ENCODE data around the gene C10orf67.

The C10orf67 gene

GRCh38 chr10:23195846-23196600, 148.6 kb downstream of the C10orf67 start:
- no peak for DNase-seq

GRCh38 chr10:23194966-23195845, 149.4 kb downstream of the C10orf67 start:
- no peak for DNase-seq

GRCh38 chr10:23194471-23194965, 150.1 kb downstream of the C10orf67 start:
- no peak for DNase-seq

GRCh38 chr10:23193435-23194074, 151.0 kb downstream of the C10orf67 start:
- DNase-seq: no peak

GRCh38 chr10:23192712-23193434, 151.7 kb downstream of the C10orf67 start:
- DNase-seq: no peak

- DNase-seq: no peak
Measured at GRCh38 chr10:23191764-23192711, 152.6 kb downstream of the C10orf67 start, which contains the start of gene PTF1A. PTF1A (plus strand) TSS chr10:23192312; CDS start chr10:23192531, 219 bp downstream.

GRCh38 chr10:23190872-23191763, 153.5 kb downstream of the C10orf67 start:
- DNase-seq: no peak

- DNase-seq: no peak
Measured at GRCh38 chr10:23189024-23189423, 155.6 kb downstream of the C10orf67 start.

- no peak for DNase-seq
Measured at GRCh38 chr10:23187155-23187554, 157.4 kb downstream of the C10orf67 start.

- DNase-seq: no peak
Measured at GRCh38 chr10:23186697-23187096, 157.9 kb downstream of the C10orf67 start.

GRCh38 chr10:23186178-23186577, 158.4 kb downstream of the C10orf67 start:
- no peak for DNase-seq

- DNase-seq: no peak
Measured at GRCh38 chr10:23174977-23175512, 169.6 kb downstream of the C10orf67 start.

GRCh38 chr10:23174074-23174976, 170.3 kb downstream of the C10orf67 start:
- no peak for DNase-seq

GRCh38 chr10:23173214-23174073, 171.2 kb downstream of the C10orf67 start:
- no peak for DNase-seq

GRCh38 chr10:23172429-23173213, 172.0 kb downstream of the C10orf67 start:
- DNase-seq: no peak

- DNase-seq: no peak
Measured at GRCh38 chr10:23171232-23171876, 173.2 kb downstream of the C10orf67 start.
